Activated CD8-positive, alpha-beta T cell treated with anti-CD3 and anti-CD28 coated beads, Interleukin-2, amount 10 ng/mL, durations not matched to agents 7 days and 5 days (primary cell): Measurements from ENCODE around the gene RBBP8NL. TPM values are rescaled to one million over a fixed set of nuclear protein-coding genes. Genes with fewer than 3 reads are reported as not detected.

ENCODE experiments used
- ATAC-seq: fragments of 150-1000 bp; cut with Tn5 transposase; one replicate; pipeline ENCODE4 v1.10.0; 2021; ENCODE audit warnings: moderate library complexity
- CTCF ChIA-PET: fragments of 350-600 bp; sonication (Branson Sonifier 250); formaldehyde crosslinking; loops from one replicate; lab custom pipeline; 2021; ENCODE audit warnings: antibody characterized with exemption; lab: Charles Lee
- POLR2A ChIA-PET: fragments of 350-600 bp; sonication (Branson Sonifier 250); formaldehyde crosslinking; loops from one replicate; lab custom pipeline; 2021; ENCODE audit warnings: antibody characterized with exemption; lab: Charles Lee
- DNase-seq: peaks from one replicate; pipeline ENCODE4 v3.0.0-alpha.2; 2020
- H3K27ac Mint-ChIP-seq: one replicate; pipeline ENCODE4 v1.8.0; 2021; ENCODE audit warnings: mild to moderate bottlenecking, mixed read lengths
- H3K27me3 Mint-ChIP-seq: one replicate; pipeline ENCODE4 v1.8.0; 2021; ENCODE audit warnings: low read depth, mixed read lengths
- H3K36me3 Mint-ChIP-seq: one replicate; pipeline ENCODE4 v1.8.0; 2021; ENCODE audit warnings: low read depth, mixed read lengths
- H3K4me1 Mint-ChIP-seq: one replicate; pipeline ENCODE4 v1.8.0; 2021; ENCODE audit warnings: low read depth, mixed read lengths
- H3K4me3 Mint-ChIP-seq: one replicate; pipeline ENCODE4 v1.8.0; 2021; ENCODE audit warnings: mild to moderate bottlenecking, mixed read lengths
- H3K9me3 Mint-ChIP-seq: one replicate; pipeline ENCODE4 v1.8.0; 2022; ENCODE audit warnings: mixed read lengths; ENCODE audit not compliant: insufficient read depth
- total RNA-seq, 2 experiments: library from RNA; stranded (reverse); gene quantifications; one replicate each; pipeline ENCODE4 v1.2.3, GENCODE V29; 2021

RBBP8NL gene
- total RNA-seq, 2 experiments from 2014 or later, result not detected

DNA sequence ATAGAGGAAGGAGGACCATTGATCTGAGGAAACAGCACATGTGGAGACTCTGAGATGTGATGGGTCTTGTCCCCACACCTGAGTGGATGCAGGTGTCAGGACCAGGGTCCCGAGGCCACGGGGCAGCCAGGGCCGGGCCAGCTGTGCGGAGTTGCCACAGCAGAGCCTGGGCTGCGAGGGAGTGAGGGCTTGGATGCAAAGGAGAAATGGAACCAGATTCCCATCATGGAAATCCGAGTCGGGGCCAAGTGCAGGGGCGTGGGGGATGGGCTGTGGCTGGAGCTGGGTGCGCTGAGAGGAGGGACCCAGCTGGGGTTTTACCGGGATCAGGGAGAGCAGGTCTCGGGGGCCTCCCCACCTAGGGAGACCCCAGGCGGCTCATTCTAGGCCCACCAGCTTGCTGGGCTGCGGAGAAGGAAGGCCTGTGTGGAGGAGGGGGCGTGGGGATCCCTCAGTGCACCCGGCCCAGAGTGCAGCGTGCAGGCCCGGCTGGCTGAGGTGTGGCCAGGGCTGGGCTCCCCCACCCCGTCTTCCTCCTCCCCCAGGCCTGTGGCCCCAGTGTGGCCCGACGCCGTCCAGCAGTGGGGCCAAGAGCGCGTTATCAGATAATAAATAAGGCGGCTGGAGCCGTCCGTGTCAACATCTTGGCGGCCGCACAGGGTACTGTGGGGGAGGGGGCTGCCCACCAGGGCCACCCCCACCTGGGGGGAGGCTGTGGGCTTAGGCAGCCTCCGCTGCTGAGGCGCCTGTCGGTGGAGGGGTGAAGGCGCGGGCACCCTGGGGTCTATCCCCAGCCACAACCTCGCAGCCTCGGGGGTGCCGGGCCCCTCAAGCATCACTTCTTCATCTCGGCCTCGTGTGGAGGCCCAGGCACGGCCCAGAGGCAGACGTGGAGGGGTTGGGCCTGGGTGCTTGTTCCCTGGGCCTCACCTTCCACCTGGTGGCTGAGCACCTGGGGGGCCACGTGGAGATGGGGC, 31.2 kb upstream of the RBBP8NL start:
- Mint-ChIP-seq H3K27me3 (peaks cover 2% of the 10 kb centered on the region), H3K9me3 (no peaks in the 10 kb centered on the region), H3K4me1 (no peaks in the 10 kb centered on the region), H3K27ac (no peak overlapping the region), H3K36me3 (no peaks in the 10 kb centered on the region), H3K4me3 (no peak overlapping the region)
- ATAC-seq (no peak), DNase-seq (no peak)
- CTCF ChIA-PET, result no interaction called here
- POLR2A ChIA-PET, result no interaction called here

DNA sequence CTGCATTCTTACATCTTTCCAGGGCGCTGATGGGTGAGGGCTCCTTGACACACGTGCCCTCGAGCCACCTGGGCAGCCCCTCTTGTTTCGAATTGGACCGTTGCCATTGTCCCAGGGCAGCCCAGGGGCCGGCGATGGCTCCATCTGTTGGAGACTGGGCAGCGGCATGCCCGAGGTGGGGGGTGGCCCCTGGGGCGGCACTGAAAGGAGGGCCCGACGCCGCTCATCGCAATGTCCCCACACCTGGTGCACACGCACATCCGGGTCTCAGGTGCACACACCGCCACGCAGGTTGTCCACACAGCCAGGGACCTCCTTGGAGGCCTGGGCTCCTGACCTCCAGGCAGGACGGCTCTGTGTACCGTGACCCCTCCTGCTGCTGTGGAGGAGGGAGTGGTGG, 30.5 kb upstream of the RBBP8NL start:
- ATAC-seq, result no peak
- H3K27me3 Mint-ChIP-seq, result peaks cover 2% of the 10 kb centered on the region
- no peak overlapping the region for H3K27ac Mint-ChIP-seq
- no peaks in the 10 kb centered on the region for H3K36me3 Mint-ChIP-seq
- H3K4me1 Mint-ChIP-seq, result no peaks in the 10 kb centered on the region
- no peaks in the 10 kb centered on the region for H3K9me3 Mint-ChIP-seq
- no peak overlapping the region for H3K4me3 Mint-ChIP-seq
- ChIA-PET CTCF (no interaction called here), POLR2A (no interaction called here)
- no peak for DNase-seq

DNA sequence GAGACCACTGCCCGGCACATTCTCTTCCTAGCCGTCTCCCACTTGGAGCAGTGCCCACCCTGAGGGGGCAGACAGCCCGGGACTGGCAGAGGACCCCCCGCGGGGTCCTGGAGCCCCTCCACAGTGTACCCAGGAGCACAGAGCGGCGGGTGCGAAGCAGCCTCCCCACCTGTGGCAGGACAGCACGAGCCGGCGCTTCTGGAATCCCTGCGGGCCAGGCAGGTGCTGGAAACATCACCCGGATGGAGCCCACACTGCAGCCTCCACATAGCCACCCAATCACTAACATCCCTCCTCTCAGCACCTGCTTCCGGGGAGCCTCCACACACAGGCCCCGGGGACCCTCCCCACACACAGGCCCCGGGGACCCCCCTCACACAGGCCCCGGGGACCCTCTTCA, 29.8 kb upstream of the RBBP8NL start:
- POLR2A ChIA-PET, result no interaction called here
- no peaks in the 10 kb centered on the region for H3K4me1 Mint-ChIP-seq
- H3K9me3 Mint-ChIP-seq, result no peaks in the 10 kb centered on the region
- DNase-seq, result no peak
- no peak overlapping the region for H3K4me3 Mint-ChIP-seq
- H3K27me3 Mint-ChIP-seq, result peaks cover 2% of the 10 kb centered on the region
- H3K36me3 Mint-ChIP-seq, result no peaks in the 10 kb centered on the region
- no peak overlapping the region for H3K27ac Mint-ChIP-seq
- ATAC-seq, result no peak
- CTCF ChIA-PET, result no interaction called here

DNA sequence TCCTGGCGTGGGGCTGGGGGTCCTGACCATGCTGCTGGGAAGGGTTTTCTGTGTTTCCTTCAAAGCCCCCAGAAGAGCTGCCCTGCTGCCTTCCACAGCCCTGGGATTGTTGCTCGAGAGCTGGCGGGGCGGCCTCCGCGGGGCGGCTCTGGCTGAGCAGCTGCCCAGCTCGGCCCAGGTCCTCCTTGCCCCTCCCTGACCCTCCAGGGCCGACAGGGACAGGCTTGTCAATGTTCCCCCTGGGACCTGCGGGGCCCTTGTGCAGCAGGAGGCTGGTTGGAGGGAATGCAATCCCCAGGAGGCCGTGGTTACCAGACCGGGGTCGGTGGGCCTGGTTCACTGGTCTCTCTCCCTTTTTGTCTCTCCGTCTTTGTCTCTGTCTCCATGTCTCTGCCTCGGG, 28.6 kb upstream of the RBBP8NL start:
- Mint-ChIP-seq H3K27ac (no peak overlapping the region), H3K36me3 (no peaks in the 10 kb centered on the region), H3K4me1 (no peaks in the 10 kb centered on the region), H3K27me3 (peaks cover 2% of the 10 kb centered on the region), H3K9me3 (no peaks in the 10 kb centered on the region), H3K4me3 (no peak overlapping the region)
- no peak for ATAC-seq
- POLR2A ChIA-PET, result no interaction called here
- CTCF ChIA-PET, result no interaction called here
- DNase-seq, result no peak

DNA sequence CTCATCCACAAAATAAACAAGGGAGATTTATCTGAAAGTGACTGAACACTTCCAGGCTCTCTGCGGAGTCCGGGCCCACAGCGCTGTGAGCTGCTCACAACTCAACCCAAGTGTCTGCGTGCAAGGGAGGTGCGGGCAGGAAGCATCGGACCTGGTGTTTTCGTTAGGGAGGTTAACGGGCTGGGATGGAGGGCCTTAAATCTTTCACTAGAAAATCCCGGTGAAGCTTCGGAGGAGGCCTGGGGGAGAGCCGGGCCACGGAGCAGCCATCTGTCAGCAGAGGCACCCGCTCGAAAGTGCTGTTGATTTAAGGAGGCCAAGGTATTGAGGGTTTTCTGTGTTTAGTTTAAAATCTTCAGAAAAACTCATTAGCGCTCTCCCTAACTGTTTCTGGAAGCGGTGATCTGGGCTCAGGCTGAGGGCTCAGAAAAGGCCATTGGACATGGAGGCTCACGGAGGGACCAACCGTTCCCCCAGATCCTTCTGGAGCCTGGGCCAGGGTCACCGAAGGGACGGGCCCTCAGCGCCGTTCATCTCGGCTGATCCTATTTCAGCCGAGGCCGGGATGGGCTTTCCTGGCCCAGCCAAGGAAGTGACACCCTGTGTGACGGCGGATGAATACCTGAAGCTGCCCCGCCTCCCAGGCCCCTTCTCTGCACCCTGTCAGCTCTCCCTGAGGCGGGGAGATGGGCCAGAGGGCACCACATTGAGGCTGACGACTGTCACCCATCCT, 27.7 kb upstream of the RBBP8NL start:
- H3K9me3 Mint-ChIP-seq, result no peaks in the 10 kb centered on the region
- no peak for ATAC-seq
- no peak overlapping the region for H3K4me3 Mint-ChIP-seq
- no peaks in the 10 kb centered on the region for H3K4me1 Mint-ChIP-seq
- no peak overlapping the region for H3K27ac Mint-ChIP-seq
- ChIA-PET POLR2A (no interaction called here), CTCF (no interaction called here)
- no peaks in the 10 kb centered on the region for H3K36me3 Mint-ChIP-seq
- no peak for DNase-seq
- H3K27me3 Mint-ChIP-seq, result peaks cover 2% of the 10 kb centered on the region

DNA sequence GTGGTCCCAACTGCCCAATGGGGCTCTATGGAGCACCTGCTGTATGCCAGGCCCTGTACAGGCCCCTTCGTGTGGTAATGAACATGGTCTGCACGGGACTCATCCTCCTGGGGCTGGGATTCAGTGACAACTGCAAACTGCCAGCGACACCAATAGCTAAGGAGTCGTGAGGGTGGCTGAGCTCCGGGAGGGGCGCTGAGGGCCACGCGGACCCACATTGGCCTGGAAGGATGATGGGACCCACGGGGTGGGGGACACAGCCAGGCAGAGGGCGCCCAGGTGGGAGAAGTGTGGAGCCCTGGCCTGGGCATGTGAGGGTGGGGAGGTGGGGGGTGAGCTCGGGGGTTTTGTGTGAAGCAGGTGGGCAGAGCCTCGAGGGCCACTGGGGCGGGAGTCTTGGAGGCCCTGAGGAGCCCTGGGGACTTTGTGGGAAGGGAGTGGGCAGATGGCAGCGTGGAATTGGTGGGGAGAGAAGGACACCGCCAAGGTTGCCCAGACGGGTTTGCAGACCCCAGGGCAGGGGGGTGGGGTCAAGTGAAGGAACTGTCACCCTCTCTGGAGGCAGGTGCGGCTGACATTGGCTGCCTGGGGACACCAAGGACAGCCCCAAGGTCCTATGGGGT, 26.0 kb upstream of the RBBP8NL start:
- no peaks in the 10 kb centered on the region for H3K9me3 Mint-ChIP-seq
- peaks cover 2% of the 10 kb centered on the region for H3K27me3 Mint-ChIP-seq
- H3K36me3 Mint-ChIP-seq, result no peaks in the 10 kb centered on the region
- no peak overlapping the region for H3K4me3 Mint-ChIP-seq
- DNase-seq, result no peak
- no peak overlapping the region for H3K27ac Mint-ChIP-seq
- no peaks in the 10 kb centered on the region for H3K4me1 Mint-ChIP-seq
- CTCF ChIA-PET, result no interaction called here
- POLR2A ChIA-PET, result no interaction called here
- ATAC-seq, result no peak

DNA sequence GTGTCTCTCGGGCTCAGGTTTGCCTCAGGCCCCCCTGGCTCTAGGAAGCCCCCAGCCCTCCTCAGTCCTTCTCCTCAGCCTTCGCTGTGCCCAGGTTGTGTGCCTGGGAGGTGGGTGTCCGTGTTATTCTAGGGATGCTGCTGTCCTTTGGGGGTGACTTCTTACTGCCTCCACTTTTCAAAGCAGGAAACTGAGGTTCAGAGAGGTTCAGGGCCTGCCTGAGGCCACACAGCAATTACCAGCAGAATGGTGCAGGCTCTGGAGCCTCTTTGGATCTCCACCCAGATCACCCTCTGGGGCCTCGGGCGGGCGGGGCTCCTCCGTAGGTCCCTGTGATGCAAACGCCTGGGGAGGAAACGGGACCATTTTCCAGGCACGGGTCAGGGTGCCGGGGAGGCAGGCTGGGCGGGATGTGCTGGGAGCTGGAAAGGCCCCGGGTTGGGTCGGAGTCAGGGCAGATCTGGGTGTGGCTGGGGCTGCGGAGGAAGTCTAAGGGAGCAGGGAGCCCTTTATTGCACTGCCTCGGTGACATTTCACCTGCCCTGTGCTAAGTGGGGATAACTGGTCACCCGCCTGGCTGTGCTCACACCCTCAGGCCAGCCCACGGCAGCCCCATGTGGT, 25.2 kb upstream of the RBBP8NL start:
- Mint-ChIP-seq H3K4me1 (no peaks in the 10 kb centered on the region), H3K27me3 (peaks cover 2% of the 10 kb centered on the region), H3K36me3 (no peaks in the 10 kb centered on the region), H3K4me3 (no peak overlapping the region), H3K27ac (no peak overlapping the region), H3K9me3 (no peaks in the 10 kb centered on the region)
- ChIA-PET CTCF (no interaction called here), POLR2A (no interaction called here)
- ATAC-seq, result no peak
- no peak for DNase-seq

DNA sequence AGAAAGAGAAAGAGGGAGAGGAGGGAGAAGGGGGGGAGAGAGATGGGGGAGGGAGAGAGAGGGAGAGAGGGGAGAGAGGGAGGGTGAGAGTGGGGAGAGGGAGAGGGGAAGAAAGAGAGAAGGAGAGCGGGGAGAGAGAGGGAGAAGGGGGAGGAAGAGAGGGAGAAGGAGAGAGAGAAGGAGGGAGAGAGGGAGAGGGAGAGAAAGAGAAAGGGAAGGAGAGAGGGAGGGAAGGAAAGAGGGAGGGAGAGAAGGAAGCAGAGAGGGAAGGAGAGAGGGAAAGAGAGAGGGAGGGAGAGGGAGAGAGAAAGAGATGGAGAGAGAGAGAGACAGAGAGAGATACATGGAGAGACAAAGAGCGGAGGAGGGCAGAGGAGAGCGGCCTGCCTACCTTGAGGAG, 24.6 kb upstream of the RBBP8NL start:
- POLR2A ChIA-PET, result no interaction called here
- Mint-ChIP-seq H3K4me3 (no peak overlapping the region), H3K27ac (no peak overlapping the region), H3K36me3 (no peaks in the 10 kb centered on the region), H3K27me3 (peaks cover 2% of the 10 kb centered on the region), H3K4me1 (no peaks in the 10 kb centered on the region), H3K9me3 (no peaks in the 10 kb centered on the region)
- DNase-seq (no peak), ATAC-seq (no peak)
- CTCF ChIA-PET, result no interaction called here

DNA sequence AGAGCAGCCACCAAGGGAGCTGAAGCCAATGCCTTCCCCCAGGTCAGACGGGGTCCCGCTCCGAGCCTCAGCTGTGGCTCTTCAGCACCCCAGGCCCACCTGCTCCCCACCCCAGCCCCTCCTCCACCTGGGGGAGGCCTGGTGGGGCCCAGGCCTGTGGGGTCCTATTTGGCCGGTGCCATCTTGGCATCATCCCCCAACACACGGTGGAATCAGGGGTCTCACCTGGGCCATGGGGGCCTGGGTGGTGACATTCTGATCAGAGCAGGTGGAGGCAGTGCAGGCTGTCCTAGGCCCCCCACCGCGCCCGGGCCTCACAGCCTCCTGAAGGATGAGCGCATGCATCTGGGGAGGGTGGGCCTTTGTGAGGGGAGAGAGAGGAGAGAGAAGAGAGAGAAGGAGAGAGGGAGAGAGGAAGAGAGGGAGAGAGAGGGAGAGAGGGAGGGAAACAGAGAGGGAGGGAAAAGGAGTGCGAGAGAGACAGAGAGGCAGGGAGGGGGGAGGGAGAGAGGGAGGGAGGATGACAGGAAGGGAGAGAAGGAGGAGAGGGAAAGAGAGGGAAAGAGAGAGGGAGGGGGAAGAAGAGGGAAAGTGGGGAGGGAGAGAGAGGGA, 23.9 kb upstream of the RBBP8NL start:
- Mint-ChIP-seq H3K27ac (no peak overlapping the region), H3K27me3 (peaks cover 2% of the 10 kb centered on the region), H3K4me1 (no peaks in the 10 kb centered on the region), H3K36me3 (no peaks in the 10 kb centered on the region), H3K4me3 (no peak overlapping the region), H3K9me3 (no peaks in the 10 kb centered on the region)
- no peak for DNase-seq
- ATAC-seq, result no peak
- POLR2A ChIA-PET, result no interaction called here
- CTCF ChIA-PET, result no interaction called here

DNA sequence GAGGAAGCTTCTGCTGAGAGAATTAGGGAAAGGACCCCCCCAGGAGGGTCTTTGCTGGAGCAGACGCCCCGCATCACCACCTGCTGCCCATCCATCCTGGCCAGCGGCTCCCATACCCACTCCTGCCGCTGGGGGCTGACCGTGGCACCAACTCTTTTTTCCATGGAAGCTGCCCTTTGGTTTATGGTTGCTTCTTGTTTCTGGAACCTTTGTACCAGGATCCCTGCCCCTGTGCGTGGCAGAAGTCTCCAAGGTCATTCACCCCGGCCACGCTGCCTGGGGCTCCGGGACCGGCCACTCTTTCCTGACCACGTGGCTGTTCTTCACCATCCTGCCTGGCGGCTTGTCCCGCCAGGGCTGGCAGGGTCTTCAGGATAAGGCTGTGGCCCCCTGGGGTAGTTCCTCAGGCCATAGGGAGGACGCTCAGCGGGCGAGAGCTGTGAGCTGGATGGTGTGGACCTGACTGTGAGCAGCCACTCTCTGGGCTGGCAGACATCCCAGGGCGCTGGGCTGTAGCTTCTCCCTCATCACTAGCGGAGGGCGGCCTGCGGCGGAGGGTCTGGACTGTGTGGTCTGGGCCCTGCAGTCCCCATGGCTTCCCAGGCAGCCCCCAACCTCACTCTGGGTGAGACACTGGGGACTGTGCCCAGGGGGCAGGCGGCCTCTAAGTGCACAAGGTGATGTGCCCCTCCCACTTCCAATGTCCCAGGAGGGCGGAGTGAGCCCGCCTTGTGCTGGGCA, 22.8 kb upstream of the RBBP8NL start:
- no peaks in the 10 kb centered on the region for H3K27me3 Mint-ChIP-seq
- H3K9me3 Mint-ChIP-seq, result no peaks in the 10 kb centered on the region
- no peak for DNase-seq
- ATAC-seq, result no peak
- H3K27ac Mint-ChIP-seq, result no peak overlapping the region
- H3K4me3 Mint-ChIP-seq, result no peak overlapping the region
- CTCF ChIA-PET, result no interaction called here
- no peaks in the 10 kb centered on the region for H3K4me1 Mint-ChIP-seq
- no peaks in the 10 kb centered on the region for H3K36me3 Mint-ChIP-seq
- POLR2A ChIA-PET, result no interaction called here

DNA sequence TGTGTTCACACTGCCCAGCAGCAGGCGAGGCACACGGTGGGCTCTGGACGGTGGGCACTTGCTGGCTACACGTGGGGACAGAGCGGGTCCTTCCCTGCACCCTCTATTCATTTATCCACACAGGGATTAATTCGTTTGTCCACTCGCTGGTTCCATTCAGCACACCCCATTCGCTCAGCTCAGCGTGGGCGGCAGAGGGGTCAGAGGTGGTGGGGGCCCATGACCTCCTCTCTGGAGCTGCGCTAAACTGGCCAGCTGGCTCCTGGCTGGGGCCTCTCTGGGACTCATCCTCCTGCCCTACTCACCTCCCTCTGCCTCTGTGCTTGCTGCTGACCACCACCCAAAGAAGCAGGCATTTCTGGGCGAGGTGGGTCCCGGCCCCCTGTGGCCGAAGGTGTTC, 21.4 kb upstream of the RBBP8NL start:
- CTCF ChIA-PET, result no interaction called here
- DNase-seq, result no peak
- Mint-ChIP-seq H3K27ac (no peak overlapping the region), H3K27me3 (no peaks in the 10 kb centered on the region), H3K4me1 (no peaks in the 10 kb centered on the region), H3K36me3 (no peaks in the 10 kb centered on the region), H3K9me3 (no peaks in the 10 kb centered on the region), H3K4me3 (no peak overlapping the region)
- ATAC-seq, result no peak
- POLR2A ChIA-PET, result no interaction called here
